Activated CD4-positive, alpha-beta memory T cell treated with anti-CD3 and anti-CD28 coated beads, Interleukin-2, amount 10 ng/mL, durations not matched to agents 7 days and 5 days (primary cell): ENCODE data around the gene UBAC2. TPM values are rescaled to one million over a fixed set of nuclear protein-coding genes. Genes with fewer than 3 reads are reported as not detected.

Source experiments
- CTCF ChIA-PET: fragments of 350-600 bp; sonication (Branson Sonifier 250); formaldehyde crosslinking; loops from one replicate; lab custom pipeline; 2021; ENCODE audit warnings: antibody characterized with exemption, inconsistent platforms; lab: Charles Lee
- POLR2A ChIA-PET: fragments of 350-600 bp; sonication (Branson Sonifier 250); formaldehyde crosslinking; loops from one replicate; lab custom pipeline; 2021; ENCODE audit warnings: antibody characterized with exemption; lab: Charles Lee
- DNase-seq: peaks from one replicate; pipeline ENCODE4 v3.0.0-alpha.2; 2020
- H3K27ac Mint-ChIP-seq: one replicate; pipeline ENCODE4 v1.8.0; 2021; ENCODE audit warnings: mild to moderate bottlenecking, mixed read lengths
- H3K27me3 Mint-ChIP-seq: one replicate; pipeline ENCODE4 v1.8.0; 2021; ENCODE audit warnings: mixed read lengths
- H3K36me3 Mint-ChIP-seq: one replicate; pipeline ENCODE4 v1.8.0; 2021; ENCODE audit warnings: low read depth, mixed read lengths
- H3K4me1 Mint-ChIP-seq: one replicate; pipeline ENCODE4 v1.8.0; 2021; ENCODE audit warnings: mixed read lengths
- H3K4me3 Mint-ChIP-seq: one replicate; pipeline ENCODE4 v1.8.0; 2021; ENCODE audit warnings: mild to moderate bottlenecking, mixed read lengths
- H3K9me3 Mint-ChIP-seq: one replicate; pipeline ENCODE4 v1.8.0; 2021; ENCODE audit warnings: mixed read lengths
- total RNA-seq, 2 experiments: library from RNA; stranded (reverse); gene quantifications; one replicate each; pipeline ENCODE4 v1.2.3, GENCODE V29; 2021

UBAC2 gene
- total RNA-seq, 2 experiments from 2014 or later, result 53.8 to 55.2 TPM

GRCh38 chr13:99310382-99311031 lies 109.9 kb downstream of the UBAC2 start:
- no peak for DNase-seq
- POLR2A ChIA-PET, result interaction anchor here (0.9 to 7.1 kb wide), 9 partner anchors 7 to 56 kb away, joined by 3 to 139 read pairs (median 5); partner anchors contain the start of genes GPR18 and GPR183
- Mint-ChIP-seq H3K27me3 (no peaks in the 10 kb centered on the region), H3K4me3 (no peak overlapping the region), H3K4me1 (peaks cover 83% of the 10 kb centered on the region), H3K36me3 (peaks cover 30% of the 10 kb centered on the region), H3K27ac (peak overlapping the region; percentile 70), H3K9me3 (no peaks in the 10 kb centered on the region)
- CTCF ChIA-PET, result interaction anchor here (1.8 kb wide), 1 partner anchor 42 kb away, joined by 5 read pairs; no protein-coding TSS in a partner anchor

- Mint-ChIP-seq H3K36me3 (peaks cover 27% of the 10 kb centered on the region), H3K27ac (peak overlapping the region; percentile 70), H3K4me1 (peaks cover 84% of the 10 kb centered on the region), H3K27me3 (no peaks in the 10 kb centered on the region), H3K9me3 (no peaks in the 10 kb centered on the region), H3K4me3 (peak overlapping the region; percentile 7)
- no peak for DNase-seq
- CTCF ChIA-PET, result interaction anchor here (1.8 kb wide), 1 partner anchor 41 kb away, joined by 5 read pairs; no protein-coding TSS in a partner anchor
- POLR2A ChIA-PET, result interaction anchor here (0.9 to 7.1 kb wide), 9 partner anchors 8 to 55 kb away, joined by 3 to 139 read pairs (median 5); partner anchors contain the start of genes GPR18 and GPR183
These were observed 110.5 kb downstream of the UBAC2 start for GRCh38 chr13:99311137-99311536.

- peaks cover 87% of the 10 kb centered on the region for H3K4me1 Mint-ChIP-seq
- H3K27me3 Mint-ChIP-seq, result no peaks in the 10 kb centered on the region
- CTCF ChIA-PET, result interaction anchor here (0.9 to 1.8 kb wide), 3 partner anchors 10 to 43 kb away, joined by 3 to 5 read pairs (median 4); no protein-coding TSS in a partner anchor
- no peaks in the 10 kb centered on the region for H3K9me3 Mint-ChIP-seq
- POLR2A ChIA-PET, result interaction anchor here (1.0 to 7.1 kb wide), 13 partner anchors 8 to 189 kb away, joined by 3 to 139 read pairs (median 7); partner anchors contain the start of genes GPR18, GPR183 and TM9SF2
- H3K36me3 Mint-ChIP-seq, result peaks cover 30% of the 10 kb centered on the region
- H3K27ac Mint-ChIP-seq, result peak overlapping the region; percentile 71
- no peak overlapping the region for H3K4me3 Mint-ChIP-seq
- DNase-seq, result no peak
These were observed 111.3 kb downstream of the UBAC2 start for GRCh38 chr13:99311748-99312492.

DNA sequence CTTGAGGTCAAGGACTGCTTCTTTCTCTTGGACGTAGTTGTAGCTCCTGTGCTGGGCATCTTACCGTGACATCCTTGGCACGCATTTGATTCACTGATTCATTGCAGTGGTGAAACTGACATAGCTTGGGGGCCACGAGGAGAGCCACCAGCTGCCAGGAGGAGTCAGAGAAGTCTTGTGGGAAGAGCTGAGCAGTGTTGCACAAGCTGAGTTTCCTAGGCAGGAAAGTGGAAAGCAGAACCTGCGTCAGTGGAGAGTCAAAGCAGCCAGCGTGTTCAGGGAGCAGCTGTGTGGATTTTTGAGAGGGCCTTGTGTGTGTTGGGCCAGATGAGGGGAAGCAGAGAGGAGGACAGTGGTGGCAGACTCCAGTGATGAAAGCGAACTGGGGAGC lies 111.8 kb downstream of the UBAC2 start:
- H3K27me3 Mint-ChIP-seq, result no peaks in the 10 kb centered on the region
- H3K36me3 Mint-ChIP-seq, result peaks cover 35% of the 10 kb centered on the region
- H3K9me3 Mint-ChIP-seq, result no peaks in the 10 kb centered on the region
- H3K4me1 Mint-ChIP-seq, result peaks cover 88% of the 10 kb centered on the region
- CTCF ChIA-PET, result interaction anchor here (0.6 to 1.4 kb wide), 6 partner anchors 8 to 44 kb away, joined by 3 to 6 read pairs (median 4); no protein-coding TSS in a partner anchor
- no peak for DNase-seq
- H3K4me3 Mint-ChIP-seq, result peak overlapping the region; percentile 29
- H3K27ac Mint-ChIP-seq, result peak overlapping the region; percentile 71
- POLR2A ChIA-PET, result interaction anchor here (0.9 to 7.1 kb wide), 11 partner anchors 9 to 188 kb away, joined by 3 to 139 read pairs (median 8); partner anchors contain the start of genes GPR183 and TM9SF2

DNA sequence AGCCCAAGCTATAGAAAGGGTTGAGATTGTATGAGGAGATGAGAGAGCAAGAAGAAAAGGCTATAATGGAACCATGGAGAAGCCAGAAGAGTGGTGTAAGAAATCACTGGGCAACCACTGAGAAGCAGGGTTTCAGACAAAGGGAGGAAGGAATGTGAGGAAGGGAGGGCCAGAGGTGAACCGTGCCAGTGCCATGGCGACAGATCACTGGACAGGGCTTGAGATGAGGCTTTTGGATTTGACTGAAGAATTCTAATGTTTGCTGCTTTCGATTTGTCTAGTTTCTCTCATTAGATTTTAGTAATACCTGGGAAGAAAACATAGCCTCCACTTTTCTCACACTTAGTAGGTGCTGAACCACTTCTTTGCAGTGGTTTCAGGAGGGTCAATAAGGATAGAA lies 112.8 kb downstream of the UBAC2 start:
- ChIA-PET CTCF (interaction anchor here (0.6 to 1.4 kb wide), 2 partner anchors 9 to 51 kb away, joined by 3 to 4 read pairs; no protein-coding TSS in a partner anchor), POLR2A (interaction anchor here (1.3 to 7.1 kb wide), 9 partner anchors 9 to 189 kb away, joined by 3 to 139 read pairs (median 9); partner anchors contain the start of genes GPR183 and TM9SF2)
- Mint-ChIP-seq H3K36me3 (peaks cover 32% of the 10 kb centered on the region), H3K27me3 (no peaks in the 10 kb centered on the region), H3K4me3 (peak overlapping the region; percentile 24), H3K9me3 (no peaks in the 10 kb centered on the region), H3K27ac (peak overlapping the region; percentile 74), H3K4me1 (peaks cover 80% of the 10 kb centered on the region)
- DNase-seq, result no peak

- H3K36me3 Mint-ChIP-seq, result peaks cover 33% of the 10 kb centered on the region
- H3K9me3 Mint-ChIP-seq, result no peaks in the 10 kb centered on the region
- DNase-seq, result no peak
These were observed 113.3 kb downstream of the UBAC2 start for GRCh38 chr13:99313941-99314340.

DNA sequence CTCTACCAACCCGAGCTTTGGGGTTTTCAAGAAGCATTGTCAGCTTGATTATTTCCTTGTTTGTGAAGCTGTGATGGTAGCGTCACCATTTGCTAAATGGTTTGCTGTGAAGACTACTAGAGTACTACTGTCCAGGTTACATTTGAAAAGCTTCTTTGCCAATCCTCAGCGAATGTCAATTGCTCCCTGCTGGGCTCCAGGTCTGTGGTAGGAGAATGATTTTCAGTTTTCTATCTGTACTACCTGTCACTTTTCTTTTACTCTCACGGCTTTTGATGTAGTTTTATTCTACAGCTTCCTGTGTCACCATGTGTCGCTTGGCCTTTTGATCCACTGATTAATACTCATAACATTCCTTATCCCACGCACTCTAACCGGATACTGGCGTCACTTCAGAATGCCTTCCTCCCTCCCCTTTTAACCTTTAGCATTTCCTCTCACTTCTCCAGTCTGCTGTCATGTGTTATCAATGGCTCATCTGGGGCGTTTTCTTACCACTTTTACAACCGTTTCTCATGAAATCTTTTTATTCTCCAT lies 114.1 kb downstream of the UBAC2 start:
- CTCF ChIA-PET, result interaction anchor here (0.5 to 2.1 kb wide), 14 partner anchors 8 to 121 kb away, joined by 3 to 13 read pairs (median 4); no protein-coding TSS in a partner anchor
- H3K36me3 Mint-ChIP-seq, result peaks cover 39% of the 10 kb centered on the region

More at GRCh38 chr13:99313941-99314340, 113.3 kb downstream of the UBAC2 start:
- Mint-ChIP-seq H3K27ac (peak overlapping the region; percentile 89), H3K4me3 (peak overlapping the region; percentile 68), H3K27me3 (no peaks in the 10 kb centered on the region), H3K4me1 (peaks cover 79% of the 10 kb centered on the region)
- CTCF ChIA-PET, result interaction anchor here (0.5 to 2.1 kb wide), 12 partner anchors 8 to 122 kb away, joined by 3 to 13 read pairs (median 4); no protein-coding TSS in a partner anchor
- POLR2A ChIA-PET, result interaction anchor here (0.8 to 7.1 kb wide), 19 partner anchors 10 to 188 kb away, joined by 3 to 139 read pairs (median 8); partner anchors contain the start of genes GPR183, TM9SF2 and UBAC2

GRCh38 chr13:99315186-99315585 lies 114.5 kb downstream of the UBAC2 start:
- Mint-ChIP-seq H3K4me3 (peak overlapping the region; percentile 68), H3K27me3 (no peaks in the 10 kb centered on the region), H3K27ac (peak overlapping the region; percentile 89), H3K36me3 (peaks cover 39% of the 10 kb centered on the region), H3K9me3 (no peaks in the 10 kb centered on the region), H3K4me1 (peaks cover 73% of the 10 kb centered on the region)
- no peak for DNase-seq
- ChIA-PET POLR2A (interaction anchor here (1.1 to 7.1 kb wide), 13 partner anchors 9 to 187 kb away, joined by 4 to 139 read pairs (median 8); partner anchors contain the start of genes GPR183, TM9SF2 and UBAC2), CTCF (interaction anchor here (0.8 to 2.1 kb wide), 12 partner anchors 9 to 121 kb away, joined by 3 to 13 read pairs (median 4); no protein-coding TSS in a partner anchor)

More for the DNA sequence above, 114.1 kb downstream of the UBAC2 start:
- POLR2A ChIA-PET, result interaction anchor here (0.7 to 7.1 kb wide), 22 partner anchors 9 to 188 kb away, joined by 3 to 139 read pairs (median 6); partner anchors contain the start of genes GPR183, TM9SF2 and UBAC2
- H3K9me3 Mint-ChIP-seq, result no peaks in the 10 kb centered on the region
- peaks cover 76% of the 10 kb centered on the region for H3K4me1 Mint-ChIP-seq
- peak overlapping the region; percentile 89 for H3K27ac Mint-ChIP-seq
- peak overlapping the region; percentile 68 for H3K4me3 Mint-ChIP-seq
- peak; percentile 64 for DNase-seq
- H3K27me3 Mint-ChIP-seq, result no peaks in the 10 kb centered on the region

DNA sequence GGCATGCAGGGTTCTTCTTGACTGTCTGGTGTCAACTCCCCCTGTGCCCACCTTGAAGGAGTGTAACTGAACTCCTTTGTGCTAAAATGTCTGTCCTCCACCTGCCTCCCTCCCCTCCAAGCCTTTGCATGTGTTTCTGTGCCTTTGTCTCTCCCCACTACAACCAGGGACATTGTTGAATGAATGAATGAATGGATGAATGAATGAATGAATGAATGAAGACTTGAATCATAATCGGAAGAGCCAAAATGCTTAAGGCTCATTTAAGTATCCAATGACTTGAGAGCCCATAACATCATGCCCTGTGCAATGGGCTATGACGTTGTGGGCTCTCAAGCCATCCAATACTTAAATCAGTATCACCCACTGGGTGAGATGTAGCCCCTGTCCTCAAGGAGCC lies 115.6 kb downstream of the UBAC2 start:
- H3K4me1 Mint-ChIP-seq, result peaks cover 69% of the 10 kb centered on the region
- H3K36me3 Mint-ChIP-seq, result peaks cover 36% of the 10 kb centered on the region
- DNase-seq, result no peak
- ChIA-PET POLR2A (interaction anchor here (0.9 to 7.1 kb wide), 6 partner anchors 8 to 41 kb away, joined by 3 to 139 read pairs (median 30); partner anchors contain the start of gene GPR183), CTCF (interaction anchor here (1.0 kb wide), 1 partner anchor 43 kb away, joined by 3 read pairs; no protein-coding TSS in a partner anchor)
- H3K27ac Mint-ChIP-seq, result peak overlapping the region; percentile 23
- no peaks in the 10 kb centered on the region for H3K9me3 Mint-ChIP-seq
- no peaks in the 10 kb centered on the region for H3K27me3 Mint-ChIP-seq
- H3K4me3 Mint-ChIP-seq, result no peak overlapping the region

DNA sequence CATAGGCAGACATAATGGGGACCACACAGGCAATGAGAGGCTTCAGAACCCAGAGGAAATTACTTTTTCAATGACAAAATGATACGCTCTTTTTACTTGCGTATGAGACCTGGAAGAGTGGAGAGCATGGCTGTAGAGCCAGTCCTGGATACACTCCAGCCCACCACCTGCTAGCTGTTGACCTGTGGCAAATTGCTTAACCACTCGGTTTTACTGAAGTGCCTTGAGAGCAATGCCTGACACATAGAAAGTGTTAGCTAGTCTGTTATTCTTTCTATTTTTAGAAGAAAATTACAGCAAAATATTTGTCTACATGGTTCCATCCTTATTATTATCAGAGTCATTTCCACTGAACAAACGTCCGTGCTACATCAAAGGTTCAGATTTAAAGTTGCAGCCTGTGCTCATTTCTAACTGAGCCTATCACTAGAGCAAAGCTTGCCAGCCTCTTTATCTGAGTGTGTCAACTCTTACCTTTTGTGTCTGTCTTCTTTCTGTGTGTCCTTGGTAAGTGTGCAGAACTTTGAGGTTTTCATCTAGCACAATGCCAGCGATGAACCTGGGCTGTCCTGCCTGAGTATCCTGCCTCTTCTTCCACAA lies 116.1 kb downstream of the UBAC2 start:
- CTCF ChIA-PET, result interaction anchor here (1.0 kb wide), 1 partner anchor 43 kb away, joined by 3 read pairs; no protein-coding TSS in a partner anchor
- Mint-ChIP-seq H3K27me3 (no peaks in the 10 kb centered on the region), H3K36me3 (peaks cover 36% of the 10 kb centered on the region), H3K4me1 (peaks cover 69% of the 10 kb centered on the region), H3K27ac (peak overlapping the region; percentile 38), H3K4me3 (no peak overlapping the region), H3K9me3 (no peaks in the 10 kb centered on the region)
- DNase-seq, result no peak
- POLR2A ChIA-PET, result interaction anchor here (0.9 to 7.1 kb wide), 2 partner anchors 13 to 37 kb away, joined by 3 to 139 read pairs; partner anchors contain the start of gene GPR183
